Osteocyte (in vitro differentiated cells): Measurements from ENCODE around the gene NBAS. TPM values are rescaled to one million over a fixed set of nuclear protein-coding genes. Genes with fewer than 3 reads are reported as not detected.
"Not testable (repeated sequence)": the region's sequence is repeated elsewhere in the genome, so short reads cannot be mapped to it uniquely, and the experiment has no call there.

Experiments
- DNase-seq: peaks from one replicate; pipeline ENCODE4 v3.0.0; 2021; ENCODE audit warnings: mixed read lengths; ENCODE audit not compliant: unreplicated experiment; ENCODE audit errors: extremely low spot score
- H3K27ac Mint-ChIP-seq: one replicate; pipeline ENCODE4 v1.8.0; 2021; ENCODE audit warnings: mild to moderate bottlenecking, mixed read lengths; ENCODE audit not compliant: unreplicated experiment
- H3K27me3 Mint-ChIP-seq: one replicate; pipeline ENCODE4 v1.8.0; 2021; ENCODE audit warnings: mixed read lengths; ENCODE audit not compliant: unreplicated experiment
- H3K36me3 Mint-ChIP-seq: one replicate; pipeline ENCODE4 v1.8.0; 2021; ENCODE audit warnings: mixed read lengths; ENCODE audit not compliant: unreplicated experiment
- H3K4me1 Mint-ChIP-seq: one replicate; pipeline ENCODE4 v1.8.0; 2021; ENCODE audit warnings: mixed read lengths; ENCODE audit not compliant: unreplicated experiment
- H3K4me3 Mint-ChIP-seq: one replicate; pipeline ENCODE4 v1.8.0; 2021; ENCODE audit warnings: mild to moderate bottlenecking, moderate library complexity, mixed read lengths; ENCODE audit not compliant: unreplicated experiment
- H3K9me3 Mint-ChIP-seq: one replicate; pipeline ENCODE4 v1.8.0; 2021; ENCODE audit warnings: mixed read lengths; ENCODE audit not compliant: unreplicated experiment
- CTCF ChIP-seq: fragments of 200-600 bp; sonication (generic); IDR thresholded peaks from 2 replicates; pipeline ENCODE4 v1.5.0; 2021; ENCODE audit warnings: antibody characterized with exemption, mild to moderate bottlenecking, moderate library complexity
- total RNA-seq: library from RNA; stranded (reverse); gene quantifications from 2 replicates; pipeline ENCODE4 v1.2.1, GENCODE V29; 2021

Gene NBAS
- total RNA-seq, 1 donor from 2014 or later: 43.6 TPM

- no peak overlapping the region for H3K4me3 Mint-ChIP-seq
- no peak for DNase-seq
- no peak overlapping the region for H3K27ac Mint-ChIP-seq
- no peaks in the 10 kb centered on the region for H3K27me3 Mint-ChIP-seq
- H3K4me1 Mint-ChIP-seq: no peaks in the 10 kb centered on the region
- no peak for TF ChIP-seq CTCF
- H3K9me3 Mint-ChIP-seq: peaks cover 12% of the 10 kb centered on the region
- peaks cover 8% of the 10 kb centered on the region for H3K36me3 Mint-ChIP-seq
These were observed 300.9 kb downstream of the NBAS start for GRCh38 chr2:15260196-15260595.

DNA sequence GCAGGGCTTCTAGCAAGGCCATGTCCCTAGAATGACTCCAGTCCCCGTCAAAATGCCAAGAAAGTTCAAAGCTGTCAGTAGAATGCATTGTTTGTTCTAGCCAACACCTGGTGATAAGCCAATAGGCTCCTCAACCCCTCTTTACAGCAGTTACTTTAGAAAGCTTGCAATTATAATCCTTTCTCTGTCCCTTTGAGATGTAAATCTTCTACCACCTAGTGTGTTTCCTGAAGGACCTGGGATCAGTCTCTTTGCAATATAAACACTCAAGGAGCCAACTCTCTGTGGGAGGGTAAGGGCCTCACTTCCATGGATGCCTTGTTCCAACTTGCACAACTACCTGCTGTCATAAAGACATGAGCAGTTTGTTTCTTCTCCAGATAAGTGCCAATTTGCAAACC is 301.8 kb downstream of the NBAS start:
- no peak overlapping the region for H3K27ac Mint-ChIP-seq
- H3K4me1 Mint-ChIP-seq: no peaks in the 10 kb centered on the region
- H3K36me3 Mint-ChIP-seq: peaks cover 7% of the 10 kb centered on the region
- H3K9me3 Mint-ChIP-seq: peaks cover 13% of the 10 kb centered on the region
- H3K4me3 Mint-ChIP-seq: no peak overlapping the region
- no peak for TF ChIP-seq CTCF
- no peak for DNase-seq
- no peaks in the 10 kb centered on the region for H3K27me3 Mint-ChIP-seq

- not testable (repeated sequence) for DNase-seq, H3K4me3 Mint-ChIP-seq
These were observed 302.7 kb downstream of the NBAS start for GRCh38 chr2:15258385-15258784.

GRCh38 chr2:15253835-15254286 is 307.3 kb downstream of the NBAS start:
- no peak for DNase-seq
- Mint-ChIP-seq H3K4me1 (no peaks in the 10 kb centered on the region), H3K9me3 (peaks cover 8% of the 10 kb centered on the region), H3K36me3 (peaks cover 9% of the 10 kb centered on the region), H3K27me3 (no peaks in the 10 kb centered on the region), H3K4me3 (no peak overlapping the region), H3K27ac (no peak overlapping the region)
- no peak for TF ChIP-seq CTCF

More at GRCh38 chr2:15258385-15258784, 302.7 kb downstream of the NBAS start:
- H3K9me3 Mint-ChIP-seq: peaks cover 13% of the 10 kb centered on the region
- H3K27ac Mint-ChIP-seq, H3K4me1 Mint-ChIP-seq, H3K27me3 Mint-ChIP-seq, H3K36me3 Mint-ChIP-seq: not testable (repeated sequence)

- no peak overlapping the region for H3K4me3 Mint-ChIP-seq
- DNase-seq: no peak
- H3K27ac Mint-ChIP-seq: no peak overlapping the region
- H3K9me3 Mint-ChIP-seq: peaks cover 5% of the 10 kb centered on the region
- no peaks in the 10 kb centered on the region for H3K27me3 Mint-ChIP-seq
- H3K4me1 Mint-ChIP-seq: no peaks in the 10 kb centered on the region
- H3K36me3 Mint-ChIP-seq: peaks cover 7% of the 10 kb centered on the region
- TF ChIP-seq CTCF: no peak
These were observed 307.9 kb downstream of the NBAS start for GRCh38 chr2:15253247-15253646.

DNA sequence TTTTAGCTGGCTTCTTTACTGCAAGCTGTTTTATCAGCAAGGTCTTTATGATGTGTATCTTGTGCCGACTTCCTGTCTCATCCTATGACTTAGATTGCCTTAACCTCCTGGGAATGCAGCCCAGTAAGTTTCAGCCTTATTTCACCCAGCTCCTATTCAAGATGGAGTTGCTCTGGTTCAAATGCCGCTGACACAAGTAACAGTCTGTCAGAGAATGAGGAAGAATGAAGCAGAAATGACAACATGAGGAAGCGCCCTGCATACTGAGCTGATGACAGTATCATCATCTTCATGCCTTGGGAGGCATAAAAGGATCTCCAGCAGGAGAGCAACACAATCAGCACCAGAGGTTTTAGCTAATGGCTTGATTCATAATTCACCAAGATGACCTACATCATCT is 309.4 kb downstream of the NBAS start:
- Mint-ChIP-seq H3K4me1 (no peaks in the 10 kb centered on the region), H3K36me3 (peaks cover 7% of the 10 kb centered on the region), H3K27me3 (no peaks in the 10 kb centered on the region), H3K27ac (no peak overlapping the region), H3K4me3 (no peak overlapping the region), H3K9me3 (peaks cover 5% of the 10 kb centered on the region)
- no peak for TF ChIP-seq CTCF
- no peak for DNase-seq

DNA sequence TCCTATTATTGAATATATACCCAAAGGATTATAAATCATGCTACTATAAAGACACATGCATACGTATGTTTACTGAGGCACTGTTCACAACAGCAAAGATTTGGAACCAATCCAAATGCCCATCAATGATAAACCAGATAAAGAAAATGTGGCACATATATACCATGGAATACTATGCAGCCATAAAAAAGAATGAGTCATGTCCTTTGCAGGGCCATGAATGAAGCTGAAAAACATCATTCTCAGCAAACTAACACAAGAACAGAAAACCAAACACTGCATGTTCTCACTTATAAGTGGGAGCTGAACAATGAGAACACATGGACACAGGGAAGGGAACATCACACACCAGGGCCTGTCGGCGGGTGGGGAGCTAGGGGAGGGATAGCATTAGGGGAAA is 310.2 kb downstream of the NBAS start:
- not testable (repeated sequence) for H3K36me3 Mint-ChIP-seq, H3K9me3 Mint-ChIP-seq, H3K27me3 Mint-ChIP-seq, H3K4me1 Mint-ChIP-seq, H3K4me3 Mint-ChIP-seq, H3K27ac Mint-ChIP-seq, DNase-seq
